ENCODE results near the gene SMIM32. TPM values are rescaled to one million over a fixed set of nuclear protein-coding genes. Genes with fewer than 3 reads are reported as not detected.

The SMIM32 gene
- polyA plus RNA-seq, 1 donor from 2014 or later: 3.6 TPM

GRCh38 chr5:136205941-136206340 is 13.0 kb upstream of the SMIM32 start:
- Histone ChIP-seq H3K27ac (ENCODE audit: low read length) (no peak overlapping the region), H3F3A (ENCODE audit: insufficient read depth, low read length, poor library complexity, severe bottlenecking) (no peaks in the 10 kb centered on the region), H2AFZ (ENCODE audit: low read depth, low read length) (no peak overlapping the region), H4K20me1 (ENCODE audit: insufficient read depth) (no peaks in the 10 kb centered on the region), H3K9ac (ENCODE audit: low read length) (no peak overlapping the region), H3K79me2 (replicated peaks; ENCODE audit: insufficient read depth, low read length) (no peaks in the 10 kb centered on the region), H3K9me3 (ENCODE audit: low read length) (no peaks in the 10 kb centered on the region), H3K27me3 (ENCODE audit: insufficient read depth, low read depth, low read length) (no peaks in the 10 kb centered on the region), H3K4me2 (ENCODE audit: low read length) (no peak overlapping the region), H3K9me2 (ENCODE audit: insufficient read depth, low read length) (no peaks in the 10 kb centered on the region), H3K36me3 (ENCODE audit: insufficient read depth, low read length) (no peaks in the 10 kb centered on the region), H3K4me3 (ENCODE audit: low read length) (no peak overlapping the region)
- TF ChIP-seq REST (IDR thresholded peaks at IDR 0.05; ENCODE audit: borderline replicate concordance) (no peak), MXI1 (conservative IDR thresholded peaks at IDR 0.05; ENCODE audit: poor library complexity, severe bottlenecking) (no peak), CTCF (IDR thresholded peaks at IDR 0.05; ENCODE audit: poor library complexity, severe bottlenecking) (no peak), RAD21 (conservative IDR thresholded peaks at IDR 0.05) (no peak), EP300 (conservative IDR thresholded peaks at IDR 0.05; ENCODE audit: poor library complexity, severe bottlenecking) (no peak), SMC3 (conservative IDR thresholded peaks at IDR 0.05; ENCODE audit: poor library complexity) (no peak), EZH2 (IDR thresholded peaks at IDR 0.05; ENCODE audit: borderline replicate concordance, insufficient read depth, low read length, poor library complexity, severe bottlenecking) (no peak), POLR2AphosphoS5 (IDR thresholded peaks at IDR 0.05) (no peak)

GRCh38 chr5:136205061-136205702 is 12.2 kb upstream of the SMIM32 start:
- TF ChIP-seq EP300 (conservative IDR thresholded peaks at IDR 0.05; ENCODE audit: poor library complexity, severe bottlenecking): no peak
- no peak for TF ChIP-seq TAF1 (IDR thresholded peaks at IDR 0.05; ENCODE audit: low read depth)
- no peak overlapping the region for H2AFZ ChIP-seq (ENCODE audit: low read depth, low read length)
- no peaks in the 10 kb centered on the region for H3K79me2 ChIP-seq (replicated peaks; ENCODE audit: insufficient read depth, low read length)
- H3K4me3 ChIP-seq (ENCODE audit: low read length): no peak overlapping the region
- no peaks in the 10 kb centered on the region for H3K9me2 ChIP-seq (ENCODE audit: insufficient read depth, low read length)
- no peaks in the 10 kb centered on the region for H3F3A ChIP-seq (ENCODE audit: insufficient read depth, low read length, poor library complexity, severe bottlenecking)
- no peak overlapping the region for H3K27ac ChIP-seq (ENCODE audit: low read length)
- no peak overlapping the region for H3K4me2 ChIP-seq (ENCODE audit: low read length)
- no peaks in the 10 kb centered on the region for H4K20me1 ChIP-seq (ENCODE audit: insufficient read depth)
- no peaks in the 10 kb centered on the region for H3K9me3 ChIP-seq (ENCODE audit: low read length)
- no peaks in the 10 kb centered on the region for H3K36me3 ChIP-seq (ENCODE audit: insufficient read depth, low read length)
- no peaks in the 10 kb centered on the region for H3K27me3 ChIP-seq (ENCODE audit: insufficient read depth, low read depth, low read length)
- no peak overlapping the region for H3K9ac ChIP-seq (ENCODE audit: low read length)
